Measurements from ENCODE around the gene SDK1. TPM values are rescaled to one million over a fixed set of nuclear protein-coding genes. Genes with fewer than 3 reads are reported as not detected.

The SDK1 gene
- total and polyA plus RNA-seq, 2 of the 8 experiments (the other 6 are each of a cell fraction or from before 2014, with no cell fraction given), result 3.3 to 7.2 TPM

GRCh38 chr7:4136036-4136435 is 835.0 kb downstream of the SDK1 start:
- H3K4me1 ChIP-seq (replicated peaks in 1 of 4; ENCODE audit: control insufficient read depth in 3 of 4, insufficient read depth in 4 of 4, low read length in 3 of 4), result peaks cover 2 to 33% (median 10%) of the 10 kb centered on the region in 4 experiments
- H3K56ac ChIP-seq (replicated peaks; ENCODE audit: insufficient read length, low read depth, low read length), result no peak overlapping the region
- H3K27ac ChIP-seq (ENCODE audit: low read depth, low read length), result peak overlapping the region; percentile 10; the same call in 1 of the 2 replicates
- no peak overlapping the region for H2BK20ac ChIP-seq (ENCODE audit: low read length)
- no peaks in the 10 kb centered on the region for H3K79me2 ChIP-seq (ENCODE audit: control insufficient read depth in 1 of 2, insufficient read depth in 2 of 2, low read length in 2 of 2)
- no peaks in the 10 kb centered on the region for H3K27me3 ChIP-seq (replicated peaks in 1 of 4; ENCODE audit: control insufficient read depth in 3 of 4, extremely low read depth in 1 of 4, insufficient read depth in 3 of 4, low read length in 3 of 4)
- no peak overlapping the region for H2BK15ac ChIP-seq (ENCODE audit: low read length)
- ChIA-PET CTCF (ENCODE audit: partially characterized antibody) (interaction anchor here (0.6 to 2.6 kb wide), 6 partner anchors 9 to 1684 kb away, joined by 3 to 13 read pairs (median 6); no protein-coding TSS in a partner anchor), POLR2A (ENCODE audit: partially characterized antibody) (interaction anchor here (0.9 to 1.3 kb wide), 3 partner anchors 9 to 93 kb away, joined by 3 read pairs; no protein-coding TSS in a partner anchor)
- H2BK5ac ChIP-seq (ENCODE audit: low read depth, low read length), result no peak overlapping the region
- H3K9me3 ChIP-seq (ENCODE audit: insufficient read depth in 2 of 2, low read depth in 1 of 2, low read length in 1 of 2), result no peaks in the 10 kb centered on the region
- no peaks in the 10 kb centered on the region for H3K23me2 ChIP-seq (ENCODE audit: low read depth, low read length)
- H3K18ac ChIP-seq (ENCODE audit: extremely low read depth, low read length), result no peak overlapping the region
- no peak overlapping the region for H3K4me3 ChIP-seq (ENCODE audit: extremely low read depth in 1 of 4, insufficient read depth in 2 of 4, low read depth in 3 of 4, low read length in 4 of 4)
- H3K36me3 ChIP-seq (ENCODE audit: control insufficient read depth in 2 of 4, insufficient read depth in 4 of 4, low read length in 3 of 4), result no peaks in the 10 kb centered on the region
- H4K5ac ChIP-seq (ENCODE audit: insufficient read length, low read depth, low read length), result no peak overlapping the region
- H3K79me1 ChIP-seq (ENCODE audit: low read depth, low read length), result no peaks in the 10 kb centered on the region
- H2BK120ac ChIP-seq (replicated peaks; ENCODE audit: low read depth, low read length), result no peak overlapping the region
- FAIRE-seq, result peak; percentile 62
- WGBS, 2 experiments (ENCODE audit: extremely low coverage in 1 of 2, insufficient coverage in 1 of 2, insufficient read length in 1 of 2, insufficient replicate concordance in 2 of 2, low coverage in 1 of 2, low lambda C conversion rate in 2 of 2, missing lambda C conversion rate in 1 of 2), result 36% methylated on average over 11 of the region's 11 CpGs; no CpG with 5 or more reads in 1 of the 2 experiments
- peak in 1 of 2 experiments; percentile 34 for DNase-seq (ENCODE audit: low read depth in 1 of 2, low spot score in 2 of 2)
- H4K8ac ChIP-seq (ENCODE audit: extremely low read depth, insufficient read depth, low read length), result no peak overlapping the region
- H3K23ac ChIP-seq (ENCODE audit: insufficient read length), result no peak overlapping the region
- H2AFZ ChIP-seq (ENCODE audit: low read length), result no peak overlapping the region
- peak; percentile 46; the same call in 1 of the 2 replicates for TF ChIP-seq MAX (IDR thresholded peaks at IDR 0.05)
- TF ChIP-seq POU5F1 (IDR thresholded peaks at IDR 0.05; ENCODE audit: low read depth, low read length), result peak; percentile 94
- TF ChIP-seq JUND (IDR thresholded peaks at IDR 0.05; ENCODE audit: low read length), result no peak
- peak; percentile 86 for TF ChIP-seq CREB1 (IDR thresholded peaks at IDR 0.05)
- TF ChIP-seq SP1 (IDR thresholded peaks at IDR 0.05; ENCODE audit: low read depth, low read length), result no peak
- TF ChIP-seq SAP30 (IDR thresholded peaks at IDR 0.05; ENCODE audit: insufficient read depth, insufficient replicate concordance, low read length), result no peak
- TF ChIP-seq SIN3A (conservative IDR thresholded peaks at IDR 0.05 in 1 of 2, IDR thresholded peaks at IDR 0.05 in 1 of 2; ENCODE audit: low read depth in 1 of 2, low read length in 2 of 2), result peak in 1 of 2 experiments; percentile 61; a peak in 1 of 4 replicates
- no peak for TF ChIP-seq SIX5 (IDR thresholded peaks at IDR 0.05; ENCODE audit: low read depth, low read length)
- TF ChIP-seq SRF (IDR thresholded peaks at IDR 0.05; ENCODE audit: low read depth, low read length), result no peak
- TF ChIP-seq POLR2A (IDR thresholded peaks at IDR 0.05; ENCODE audit: control extremely low read depth in 1 of 2, low read depth in 2 of 2, low read length in 2 of 2), result 0 out of 3 replicates have a peak, but pooled peaks of 1 of the 2 experiments have one; percentile 24
- TF ChIP-seq BACH1 (IDR thresholded peaks at IDR 0.05; ENCODE audit: low read length), result no peak
- H2AK5ac ChIP-seq (ENCODE audit: low read depth, low read length), result no peak overlapping the region
- H4K91ac ChIP-seq (replicated peaks; ENCODE audit: insufficient read length, low read length), result no peak overlapping the region
- peaks cover 0 to 2% of the 10 kb centered on the region in 2 experiments for H4K20me1 ChIP-seq (replicated peaks in 1 of 2; ENCODE audit: control insufficient read depth in 1 of 2, insufficient read depth in 2 of 2, low read length in 2 of 2)
- peak overlapping the region; percentile 21 to 24; a peak in 2 of 4 replicates for H3K4me2 ChIP-seq (ENCODE audit: insufficient read depth in 1 of 2, low read depth in 2 of 2, low read length in 2 of 2)
- H2BK12ac ChIP-seq (ENCODE audit: low read depth, low read length), result 0 out of 2 replicates have a peak overlapping the region, but pooled peaks have one; percentile 0
- no peak overlapping the region for H3K9ac ChIP-seq (replicated peaks in 1 of 4; ENCODE audit: extremely low read depth in 1 of 4, low read depth in 3 of 4, low read length in 3 of 4)
- H3K14ac ChIP-seq (ENCODE audit: insufficient read length), result no peak overlapping the region
- H3K4ac ChIP-seq (replicated peaks; ENCODE audit: insufficient read length, low read depth, low read length), result no peak overlapping the region
